ENCODE results near the gene SEMA6C. TPM values are rescaled to one million over a fixed set of nuclear protein-coding genes. Genes with fewer than 3 reads are reported as not detected.

Gene SEMA6C
- total and polyA plus RNA-seq, 2 of the 13 experiments (the other 11 are each of a cell fraction or from before 2014, with no cell fraction given) = 1.4 to 2.9 TPM

DNA sequence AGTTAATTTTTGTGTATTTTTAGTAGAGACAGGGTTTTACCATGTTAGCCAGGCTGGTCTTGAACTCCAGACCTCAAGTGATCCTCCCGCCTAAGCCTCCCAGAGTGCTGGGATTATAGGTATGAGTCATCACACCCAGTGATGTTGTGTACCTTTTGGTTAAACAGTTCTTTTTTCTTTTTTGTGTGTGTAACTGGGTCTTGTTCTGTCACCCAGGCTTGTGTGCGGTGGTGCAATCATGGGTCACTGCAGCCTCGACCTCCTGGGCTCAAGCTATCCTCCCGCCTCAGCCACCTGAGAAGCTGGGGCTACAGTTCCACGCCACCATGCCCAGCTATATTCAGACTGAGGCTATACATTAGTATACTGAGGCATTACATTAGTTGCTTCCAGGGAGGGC, 38.1 kb downstream of the SEMA6C start (continued):
- TF ChIP-seq POGZ (CRISPR knock-in tag; IDR thresholded peaks at IDR 0.05) = 0 out of 2 replicates have a peak, but pooled peaks have one; percentile 20
- TF ChIP-seq ZNF205 (CRISPR knock-in tag; IDR thresholded peaks at IDR 0.05) = no peak
- TF ChIP-seq, protein P1, sequence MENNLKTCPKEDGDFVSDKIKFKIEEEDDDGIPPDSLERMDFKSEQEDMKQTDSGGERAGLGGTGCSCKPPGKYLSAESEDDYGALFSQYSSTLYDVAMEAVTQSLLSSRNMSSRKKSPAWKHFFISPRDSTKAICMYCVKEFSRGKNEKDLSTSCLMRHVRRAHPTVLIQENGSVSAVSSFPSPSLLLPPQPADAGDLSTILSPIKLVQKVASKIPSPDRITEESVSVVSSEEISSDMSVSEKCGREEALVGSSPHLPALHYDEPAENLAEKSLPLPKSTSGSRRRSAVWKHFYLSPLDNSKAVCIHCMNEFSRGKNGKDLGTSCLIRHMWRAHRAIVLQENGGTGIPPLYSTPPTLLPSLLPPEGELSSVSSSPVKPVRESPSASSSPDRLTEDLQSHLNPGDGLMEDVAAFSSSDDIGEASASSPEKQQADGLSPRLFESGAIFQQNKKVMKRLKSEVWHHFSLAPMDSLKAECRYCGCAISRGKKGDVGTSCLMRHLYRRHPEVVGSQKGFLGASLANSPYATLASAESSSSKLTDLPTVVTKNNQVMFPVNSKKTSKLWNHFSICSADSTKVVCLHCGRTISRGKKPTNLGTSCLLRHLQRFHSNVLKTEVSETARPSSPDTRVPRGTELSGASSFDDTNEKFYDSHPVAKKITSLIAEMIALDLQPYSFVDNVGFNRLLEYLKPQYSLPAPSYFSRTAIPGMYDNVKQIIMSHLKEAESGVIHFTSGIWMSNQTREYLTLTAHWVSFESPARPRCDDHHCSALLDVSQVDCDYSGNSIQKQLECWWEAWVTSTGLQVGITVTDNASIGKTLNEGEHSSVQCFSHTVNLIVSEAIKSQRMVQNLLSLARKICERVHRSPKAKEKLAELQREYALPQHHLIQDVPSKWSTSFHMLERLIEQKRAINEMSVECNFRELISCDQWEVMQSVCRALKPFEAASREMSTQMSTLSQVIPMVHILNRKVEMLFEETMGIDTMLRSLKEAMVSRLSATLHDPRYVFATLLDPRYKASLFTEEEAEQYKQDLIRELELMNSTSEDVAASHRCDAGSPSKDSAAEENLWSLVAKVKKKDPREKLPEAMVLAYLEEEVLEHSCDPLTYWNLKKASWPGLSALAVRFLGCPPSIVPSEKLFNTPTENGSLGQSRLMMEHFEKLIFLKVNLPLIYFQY (CRISPR knock-in tag; IDR thresholded peaks at IDR 0.05; ENCODE audit: borderline replicate concordance) = peak; percentile 90; the same call in 1 of the 2 replicates
- TF ChIP-seq JUNB (CRISPR knock-in tag; IDR thresholded peaks at IDR 0.05; ENCODE audit: borderline replicate concordance) = peak; percentile 84
- TF ChIP-seq, protein P2, sequence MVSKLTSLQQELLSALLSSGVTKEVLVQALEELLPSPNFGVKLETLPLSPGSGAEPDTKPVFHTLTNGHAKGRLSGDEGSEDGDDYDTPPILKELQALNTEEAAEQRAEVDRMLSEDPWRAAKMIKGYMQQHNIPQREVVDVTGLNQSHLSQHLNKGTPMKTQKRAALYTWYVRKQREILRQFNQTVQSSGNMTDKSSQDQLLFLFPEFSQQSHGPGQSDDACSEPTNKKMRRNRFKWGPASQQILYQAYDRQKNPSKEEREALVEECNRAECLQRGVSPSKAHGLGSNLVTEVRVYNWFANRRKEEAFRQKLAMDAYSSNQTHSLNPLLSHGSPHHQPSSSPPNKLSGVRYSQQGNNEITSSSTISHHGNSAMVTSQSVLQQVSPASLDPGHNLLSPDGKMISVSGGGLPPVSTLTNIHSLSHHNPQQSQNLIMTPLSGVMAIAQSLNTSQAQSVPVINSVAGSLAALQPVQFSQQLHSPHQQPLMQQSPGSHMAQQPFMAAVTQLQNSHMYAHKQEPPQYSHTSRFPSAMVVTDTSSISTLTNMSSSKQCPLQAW (CRISPR knock-in tag; IDR thresholded peaks at IDR 0.05) = peak; percentile 33; the same call in 1 of the 2 replicates
- peak; percentile 77 for TF ChIP-seq ZMYM3 (CRISPR knock-in tag; IDR thresholded peaks at IDR 0.05)
- TF ChIP-seq ZNF343 (CRISPR knock-in tag; IDR thresholded peaks at IDR 0.05) = no peak
- TF ChIP-seq, protein P3, sequence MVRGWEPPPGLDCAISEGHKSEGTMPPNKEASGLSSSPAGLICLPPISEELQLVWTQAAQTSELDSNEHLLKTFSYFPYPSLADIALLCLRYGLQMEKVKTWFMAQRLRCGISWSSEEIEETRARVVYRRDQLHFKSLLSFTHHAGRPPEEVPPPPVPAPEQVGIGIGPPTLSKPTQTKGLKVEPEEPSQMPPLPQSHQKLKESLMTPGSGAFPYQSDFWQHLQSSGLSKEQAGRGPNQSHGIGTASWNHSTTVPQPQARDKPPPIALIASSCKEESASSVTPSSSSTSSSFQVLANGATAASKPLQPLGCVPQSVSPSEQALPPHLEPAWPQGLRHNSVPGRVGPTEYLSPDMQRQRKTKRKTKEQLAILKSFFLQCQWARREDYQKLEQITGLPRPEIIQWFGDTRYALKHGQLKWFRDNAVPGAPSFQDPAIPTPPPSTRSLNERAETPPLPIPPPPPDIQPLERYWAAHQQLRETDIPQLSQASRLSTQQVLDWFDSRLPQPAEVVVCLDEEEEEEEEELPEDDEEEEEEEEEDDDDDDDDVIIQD (CRISPR knock-in tag; IDR thresholded peaks at IDR 0.05; ENCODE audit: low read depth) = 0 out of 2 replicates have a peak, but pooled peaks have one; percentile 29
- TF ChIP-seq RBAK (CRISPR knock-in tag; IDR thresholded peaks at IDR 0.05) = no peak
- TF ChIP-seq JUN (CRISPR knock-in tag; IDR thresholded peaks at IDR 0.05) = peak; percentile 57; the same call in 1 of the 2 replicates
- peak; percentile 39; the same call in 1 of the 2 replicates for TF ChIP-seq ZNF350 (CRISPR knock-in tag; IDR thresholded peaks at IDR 0.05; ENCODE audit: borderline replicate concordance, low read depth)
- TF ChIP-seq, protein P4, sequence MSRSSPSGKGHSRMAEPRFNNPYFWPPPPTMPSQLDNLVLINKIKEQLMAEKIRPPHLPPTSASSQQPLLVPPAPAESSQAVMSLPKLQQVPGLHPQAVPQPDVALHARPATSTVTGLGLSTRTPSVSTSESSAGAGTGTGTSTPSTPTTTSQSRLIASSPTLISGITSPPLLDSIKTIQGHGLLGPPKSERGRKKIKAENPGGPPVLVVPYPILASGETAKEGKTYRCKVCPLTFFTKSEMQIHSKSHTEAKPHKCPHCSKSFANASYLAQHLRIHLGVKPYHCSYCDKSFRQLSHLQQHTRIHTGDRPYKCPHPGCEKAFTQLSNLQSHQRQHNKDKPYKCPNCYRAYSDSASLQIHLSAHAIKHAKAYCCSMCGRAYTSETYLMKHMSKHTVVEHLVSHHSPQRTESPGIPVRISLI (CRISPR knock-in tag; IDR thresholded peaks at IDR 0.05; ENCODE audit: borderline replicate concordance) = peak; percentile 35; the same call in 1 of the 2 replicates
- TF ChIP-seq, protein P5, sequence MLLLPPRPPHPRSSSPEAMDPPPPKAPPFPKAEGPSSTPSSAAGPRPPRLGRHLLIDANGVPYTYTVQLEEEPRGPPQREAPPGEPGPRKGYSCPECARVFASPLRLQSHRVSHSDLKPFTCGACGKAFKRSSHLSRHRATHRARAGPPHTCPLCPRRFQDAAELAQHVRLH (CRISPR knock-in tag; IDR thresholded peaks at IDR 0.05; ENCODE audit: borderline replicate concordance, low read depth) = 0 out of 2 replicates have a peak, but pooled peaks have one; percentile 43
- TF ChIP-seq SSRP1 (CRISPR knock-in tag; IDR thresholded peaks at IDR 0.05) = no peak
- peak; percentile 32; the same call in 1 of the 2 replicates for TF ChIP-seq ZMYM4 (CRISPR knock-in tag; IDR thresholded peaks at IDR 0.05)
- peak; percentile 20; the same call in 1 of the 2 replicates for TF ChIP-seq HNF4A (CRISPR knock-in tag; IDR thresholded peaks at IDR 0.05)
- TF ChIP-seq FOXA3 (CRISPR knock-in tag; IDR thresholded peaks at IDR 0.05) = peak; percentile 65
- TF ChIP-seq NCOA2 (CRISPR knock-in tag; IDR thresholded peaks at IDR 0.05) = 0 out of 2 replicates have a peak, but pooled peaks have one; percentile 31
- TF ChIP-seq, protein P6, sequence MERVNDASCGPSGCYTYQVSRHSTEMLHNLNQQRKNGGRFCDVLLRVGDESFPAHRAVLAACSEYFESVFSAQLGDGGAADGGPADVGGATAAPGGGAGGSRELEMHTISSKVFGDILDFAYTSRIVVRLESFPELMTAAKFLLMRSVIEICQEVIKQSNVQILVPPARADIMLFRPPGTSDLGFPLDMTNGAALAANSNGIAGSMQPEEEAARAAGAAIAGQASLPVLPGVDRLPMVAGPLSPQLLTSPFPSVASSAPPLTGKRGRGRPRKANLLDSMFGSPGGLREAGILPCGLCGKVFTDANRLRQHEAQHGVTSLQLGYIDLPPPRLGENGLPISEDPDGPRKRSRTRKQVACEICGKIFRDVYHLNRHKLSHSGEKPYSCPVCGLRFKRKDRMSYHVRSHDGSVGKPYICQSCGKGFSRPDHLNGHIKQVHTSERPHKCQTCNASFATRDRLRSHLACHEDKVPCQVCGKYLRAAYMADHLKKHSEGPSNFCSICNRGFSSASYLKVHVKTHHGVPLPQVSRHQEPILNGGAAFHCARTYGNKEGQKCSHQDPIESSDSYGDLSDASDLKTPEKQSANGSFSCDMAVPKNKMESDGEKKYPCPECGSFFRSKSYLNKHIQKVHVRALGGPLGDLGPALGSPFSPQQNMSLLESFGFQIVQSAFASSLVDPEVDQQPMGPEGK (CRISPR knock-in tag; IDR thresholded peaks at IDR 0.05) = peak; percentile 30; the same call in 1 of the 2 replicates
- TF ChIP-seq MED8 (CRISPR knock-in tag; IDR thresholded peaks at IDR 0.05; ENCODE audit: insufficient replicate concordance) = no peak
